RWPE2 (cell line): ENCODE results near the gene ABCC4.

ENCODE experiments used
- ATAC-seq: fragments of 200-7000 bp; cut with Tn5 transposase; 3 replicates; pipeline ENCODE4 v1.9.1; 2021; ENCODE audit warnings: low read depth
- DNase-seq: peaks from one replicate; pipeline ENCODE4 v3.0.0-alpha.2; 2020; ENCODE audit warnings: low spot score
- H3K27ac ChIP-seq: fragments of 450-650 bp; 2 replicates; pipeline ENCODE4 v1.5.1; 2017; ENCODE audit warnings: mild to moderate bottlenecking; ENCODE audit not compliant: poor library complexity, severe bottlenecking
- H3K27me3 ChIP-seq: fragments of 250-450 bp; sonication (Bioruptor Pico); 2 replicates; pipeline ENCODE4 v1.5.1; 2021; ENCODE audit warnings: mild to moderate bottlenecking, moderate library complexity; ENCODE audit not compliant: insufficient read depth, poor library complexity, severe bottlenecking
- H3K36me3 ChIP-seq: fragments of 250-450 bp; sonication (Bioruptor Pico); 2 replicates; pipeline ENCODE4 v1.5.1; 2020; ENCODE audit warnings: low read depth, mild to moderate bottlenecking, moderate library complexity
- H3K4me1 ChIP-seq: fragments of 250-450 bp; sonication (Bioruptor Pico); 2 replicates; pipeline ENCODE4 v1.5.1; 2021; ENCODE audit warnings: mild to moderate bottlenecking, moderate library complexity; ENCODE audit not compliant: insufficient read depth, poor library complexity, severe bottlenecking
- H3K4me3 ChIP-seq: fragments of 250-450 bp; sonication (Bioruptor Pico); 2 replicates; pipeline ENCODE4 v1.5.1; 2021; ENCODE audit warnings: mild to moderate bottlenecking, moderate library complexity; ENCODE audit not compliant: severe bottlenecking
- H3K9me3 ChIP-seq: fragments of 250-450 bp; sonication (Bioruptor Pico); 2 replicates; pipeline ENCODE4 v1.5.1; 2021; ENCODE audit warnings: mild to moderate bottlenecking, moderate library complexity; ENCODE audit not compliant: severe bottlenecking
- CTCF ChIP-seq: fragments of 450-650 bp; IDR thresholded peaks from one replicate; pipeline ENCODE4 v1.5.1; 2017; ENCODE audit warnings: mild to moderate bottlenecking, moderate library complexity; ENCODE audit not compliant: poor library complexity, severe bottlenecking

Gene ABCC4

GRCh38 chr13:95044452-95045205 lies 256.6 kb downstream of the ABCC4 start:
- no peak for TF ChIP-seq CTCF
- no peaks in the 10 kb centered on the region for H3K9me3 ChIP-seq
- 0 out of 2 replicates have a peak, but pooled peaks cover 3% of the 10 kb centered on the region for H3K36me3 ChIP-seq
- no peak overlapping the region for H3K27ac ChIP-seq
- H3K4me1 ChIP-seq, result no peaks in the 10 kb centered on the region
- no peak for ATAC-seq
- no peaks in the 10 kb centered on the region for H3K27me3 ChIP-seq
- no peak overlapping the region for H3K4me3 ChIP-seq
- no peak for DNase-seq

DNA sequence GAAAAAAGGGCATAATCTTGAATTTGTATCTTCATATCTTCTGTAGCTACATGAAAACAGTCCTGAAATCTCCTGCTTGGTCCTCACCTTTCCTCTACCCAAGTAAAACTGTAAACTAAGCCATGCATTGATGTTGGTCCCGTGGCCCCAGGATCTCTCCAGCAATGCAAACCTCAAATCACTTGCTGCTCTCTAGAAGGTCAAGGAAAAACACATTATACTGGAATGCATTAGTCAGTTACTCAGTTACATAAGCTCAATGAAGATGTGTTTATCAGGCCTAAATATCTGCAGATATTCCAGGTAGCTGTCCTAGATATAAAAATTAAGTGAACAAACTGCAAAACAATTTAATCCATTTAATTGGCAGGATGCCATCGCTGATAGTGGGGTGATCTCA lies 261.8 kb downstream of the ABCC4 start:
- TF ChIP-seq CTCF, result no peak
- no peak overlapping the region for H3K27ac ChIP-seq
- no peak for ATAC-seq

GRCh38 chr13:95038949-95039348 lies 262.3 kb downstream of the ABCC4 start:
- Histone ChIP-seq H3K9me3 (no peaks in the 10 kb centered on the region), H3K27me3 (no peaks in the 10 kb centered on the region), H3K27ac (no peak overlapping the region), H3K4me3 (no peak overlapping the region), H3K4me1 (no peaks in the 10 kb centered on the region), H3K36me3 (0 out of 2 replicates have a peak, but pooled peaks cover 3% of the 10 kb centered on the region)
- DNase-seq (no peak), ATAC-seq (no peak)
- TF ChIP-seq CTCF, result no peak

More for the DNA sequence above, 261.8 kb downstream of the ABCC4 start:
- no peak overlapping the region for H3K4me3 ChIP-seq
- no peaks in the 10 kb centered on the region for H3K9me3 ChIP-seq
- no peaks in the 10 kb centered on the region for H3K4me1 ChIP-seq
- 0 out of 2 replicates have a peak, but pooled peaks cover 3% of the 10 kb centered on the region for H3K36me3 ChIP-seq
- H3K27me3 ChIP-seq, result no peaks in the 10 kb centered on the region
- DNase-seq, result no peak

DNA sequence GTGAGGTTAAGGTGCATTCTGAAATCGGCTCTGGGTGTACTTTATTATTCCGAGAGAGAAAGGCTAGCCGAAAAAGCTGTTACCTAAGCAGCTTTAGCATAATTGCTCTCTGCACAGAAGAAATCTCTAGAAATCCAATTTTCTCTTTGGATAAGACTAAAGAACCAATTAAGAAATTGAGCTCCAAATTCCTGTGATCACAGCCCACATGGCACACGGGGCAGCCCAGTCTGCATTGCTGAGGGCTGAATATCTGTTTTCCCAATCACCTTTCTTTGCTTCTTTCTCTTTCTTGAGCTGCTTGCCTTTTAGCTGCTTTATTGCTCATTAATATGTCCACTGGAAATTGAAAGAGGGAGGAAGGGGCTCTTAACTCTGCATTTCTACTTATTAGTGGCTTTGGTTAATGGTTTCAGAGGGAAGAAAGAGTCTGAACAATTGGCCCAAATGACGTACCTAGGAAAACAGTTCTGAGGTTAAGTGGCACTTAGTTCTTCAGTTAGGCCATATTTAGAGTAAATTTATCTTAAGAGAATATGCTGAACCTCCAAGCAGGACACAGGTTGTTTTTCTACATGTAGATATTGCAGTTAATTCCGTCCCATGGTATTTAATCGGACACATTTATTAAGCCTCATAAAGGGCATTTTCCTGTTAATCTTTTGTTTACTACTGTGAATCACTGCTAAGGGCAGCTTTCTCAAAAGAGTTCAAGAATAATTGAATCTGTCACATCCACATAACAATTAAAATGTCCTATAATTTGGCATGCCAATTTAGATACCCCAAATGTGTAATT lies 265.7 kb downstream of the ABCC4 start:
- no peak for TF ChIP-seq CTCF
- no peaks in the 10 kb centered on the region for H3K4me1 ChIP-seq
- H3K27ac ChIP-seq, result no peak overlapping the region
- H3K4me3 ChIP-seq, result no peak overlapping the region
- no peaks in the 10 kb centered on the region for H3K36me3 ChIP-seq
- H3K27me3 ChIP-seq, result no peaks in the 10 kb centered on the region
- DNase-seq (no peak), ATAC-seq (no peak)
- no peaks in the 10 kb centered on the region for H3K9me3 ChIP-seq

- H3K27ac ChIP-seq, result no peak overlapping the region
These were observed 267.4 kb downstream of the ABCC4 start for GRCh38 chr13:95033890-95034289.

More at GRCh38 chr13:95033890-95034289, 267.4 kb downstream of the ABCC4 start:
- no peaks in the 10 kb centered on the region for H3K36me3 ChIP-seq
- TF ChIP-seq CTCF, result no peak
- H3K4me1 ChIP-seq, result no peaks in the 10 kb centered on the region
- no peak overlapping the region for H3K4me3 ChIP-seq
- ATAC-seq (no peak), DNase-seq (no peak)
- H3K27me3 ChIP-seq, result no peaks in the 10 kb centered on the region
- no peaks in the 10 kb centered on the region for H3K9me3 ChIP-seq
